Measurements from ENCODE around the gene SMIM1.
"Not testable (repeated sequence)": the region's sequence is repeated elsewhere in the genome, so short reads cannot be mapped to it uniquely, and the experiment has no call there.

SMIM1 gene

DNA sequence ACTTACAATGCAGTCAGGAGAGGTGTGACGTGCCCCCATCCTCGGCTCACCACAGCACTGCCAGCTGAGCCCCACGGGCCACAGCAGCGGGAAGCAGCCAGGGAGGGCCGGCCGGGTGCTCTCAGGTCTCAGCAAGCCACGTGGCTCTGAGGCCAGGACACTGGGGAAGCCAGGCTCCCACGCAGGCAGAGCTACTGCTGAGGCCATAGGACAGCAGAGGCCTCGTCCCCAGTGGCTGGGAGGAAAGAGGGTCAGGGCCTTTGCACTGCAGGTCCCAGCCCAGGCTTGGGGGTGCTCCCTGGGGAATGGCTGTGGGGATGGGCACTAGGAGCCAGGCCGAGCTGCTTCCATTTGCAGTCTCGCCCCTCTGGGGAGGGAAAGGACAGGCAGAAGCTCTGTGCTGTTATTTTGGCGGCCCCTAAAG lies 18.0 kb downstream of the SMIM1 start:
- no peak overlapping the region for H3K4me3 ChIP-seq (ENCODE audit: low read depth, low read length)
- in situ Hi-C loops (cut with HindIII; ENCODE audit: low sequenced_read_pairs), result no loop called here
- DNase-seq (ENCODE audit: low read depth), result no peak
- TF ChIP-seq, protein P1, sequence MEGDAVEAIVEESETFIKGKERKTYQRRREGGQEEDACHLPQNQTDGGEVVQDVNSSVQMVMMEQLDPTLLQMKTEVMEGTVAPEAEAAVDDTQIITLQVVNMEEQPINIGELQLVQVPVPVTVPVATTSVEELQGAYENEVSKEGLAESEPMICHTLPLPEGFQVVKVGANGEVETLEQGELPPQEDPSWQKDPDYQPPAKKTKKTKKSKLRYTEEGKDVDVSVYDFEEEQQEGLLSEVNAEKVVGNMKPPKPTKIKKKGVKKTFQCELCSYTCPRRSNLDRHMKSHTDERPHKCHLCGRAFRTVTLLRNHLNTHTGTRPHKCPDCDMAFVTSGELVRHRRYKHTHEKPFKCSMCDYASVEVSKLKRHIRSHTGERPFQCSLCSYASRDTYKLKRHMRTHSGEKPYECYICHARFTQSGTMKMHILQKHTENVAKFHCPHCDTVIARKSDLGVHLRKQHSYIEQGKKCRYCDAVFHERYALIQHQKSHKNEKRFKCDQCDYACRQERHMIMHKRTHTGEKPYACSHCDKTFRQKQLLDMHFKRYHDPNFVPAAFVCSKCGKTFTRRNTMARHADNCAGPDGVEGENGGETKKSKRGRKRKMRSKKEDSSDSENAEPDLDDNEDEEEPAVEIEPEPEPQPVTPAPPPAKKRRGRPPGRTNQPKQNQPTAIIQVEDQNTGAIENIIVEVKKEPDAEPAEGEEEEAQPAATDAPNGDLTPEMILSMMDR (IDR thresholded peaks at IDR 0.05; ENCODE audit: low read depth, low read length, missing control alignments), result no peak

DNA sequence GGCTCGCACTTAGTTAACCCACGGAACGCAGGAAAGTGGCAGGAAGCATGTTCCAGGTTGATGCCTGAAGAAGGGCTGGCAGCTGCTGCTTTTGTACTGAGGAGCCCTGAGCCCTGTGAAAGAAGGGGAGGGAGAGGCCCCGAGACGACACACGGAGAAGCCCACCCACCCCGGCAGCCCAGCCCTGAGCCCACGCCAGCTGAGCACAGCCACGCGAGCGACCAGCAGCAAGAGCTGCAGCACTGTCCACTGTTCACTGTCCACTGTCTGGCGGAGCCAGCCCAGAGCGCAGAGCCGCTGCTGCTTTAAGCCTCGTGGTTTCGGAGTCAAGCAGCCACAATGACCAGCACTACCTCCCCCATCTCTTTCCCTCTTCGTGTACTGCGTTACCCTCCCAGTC lies 18.4 kb downstream of the SMIM1 start:
- in situ Hi-C loops (cut with HindIII; ENCODE audit: low sequenced_read_pairs), result no loop called here
- TF ChIP-seq, protein P1 (IDR thresholded peaks at IDR 0.05; ENCODE audit: low read depth, low read length, missing control alignments), result no peak

DNA sequence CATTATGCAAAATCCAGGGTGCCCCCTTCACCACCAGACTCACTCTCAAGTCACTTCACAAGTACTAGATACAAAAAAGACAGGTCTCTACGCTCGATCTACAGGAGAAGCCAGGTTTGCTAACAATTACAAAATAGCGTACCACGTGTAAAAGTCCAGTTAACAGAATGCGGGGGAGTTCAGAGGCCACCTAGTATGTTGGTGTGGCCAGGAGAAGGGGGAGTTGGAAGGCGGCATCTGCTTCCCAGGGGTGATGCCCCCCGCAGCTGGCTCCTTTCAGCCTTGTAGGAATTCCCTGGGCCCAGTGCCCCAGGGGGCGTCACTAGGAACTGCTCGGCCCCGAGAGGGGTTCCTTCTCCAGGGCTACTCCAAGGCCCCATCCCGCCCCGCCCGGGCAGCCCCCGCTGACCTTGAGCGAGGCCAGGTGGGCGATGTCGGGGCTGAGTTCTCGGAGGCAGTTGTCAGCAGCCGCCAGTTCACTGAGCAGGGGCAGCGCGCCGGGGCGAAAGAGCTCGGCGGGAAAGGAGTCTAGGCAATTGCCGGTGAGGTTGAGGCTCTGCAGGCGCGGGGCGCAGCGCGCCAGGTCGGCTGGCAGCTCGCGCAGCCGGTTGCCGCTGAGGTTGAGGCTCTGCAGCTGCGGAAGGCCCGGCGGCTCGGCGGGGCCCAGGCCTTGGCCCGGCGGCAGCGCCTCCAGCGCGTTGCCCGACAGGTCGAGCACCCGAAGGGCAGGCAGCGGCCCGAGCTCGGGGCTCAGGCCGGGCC lies 23.1 kb downstream of the SMIM1 start:
- in situ Hi-C loops (cut with HindIII; ENCODE audit: low sequenced_read_pairs), result no loop called here
- H3K4me3 ChIP-seq (ENCODE audit: low read depth, low read length), result peak overlapping the region; percentile 73
- TF ChIP-seq, protein P1 (IDR thresholded peaks at IDR 0.05; ENCODE audit: low read depth, low read length, missing control alignments), result no peak
- DNase-seq (ENCODE audit: low read depth), result no peak

More for the DNA sequence above, 18.4 kb downstream of the SMIM1 start:
- DNase-seq (ENCODE audit: low read depth), result no peak
- no peak overlapping the region for H3K4me3 ChIP-seq (ENCODE audit: low read depth, low read length)

DNA sequence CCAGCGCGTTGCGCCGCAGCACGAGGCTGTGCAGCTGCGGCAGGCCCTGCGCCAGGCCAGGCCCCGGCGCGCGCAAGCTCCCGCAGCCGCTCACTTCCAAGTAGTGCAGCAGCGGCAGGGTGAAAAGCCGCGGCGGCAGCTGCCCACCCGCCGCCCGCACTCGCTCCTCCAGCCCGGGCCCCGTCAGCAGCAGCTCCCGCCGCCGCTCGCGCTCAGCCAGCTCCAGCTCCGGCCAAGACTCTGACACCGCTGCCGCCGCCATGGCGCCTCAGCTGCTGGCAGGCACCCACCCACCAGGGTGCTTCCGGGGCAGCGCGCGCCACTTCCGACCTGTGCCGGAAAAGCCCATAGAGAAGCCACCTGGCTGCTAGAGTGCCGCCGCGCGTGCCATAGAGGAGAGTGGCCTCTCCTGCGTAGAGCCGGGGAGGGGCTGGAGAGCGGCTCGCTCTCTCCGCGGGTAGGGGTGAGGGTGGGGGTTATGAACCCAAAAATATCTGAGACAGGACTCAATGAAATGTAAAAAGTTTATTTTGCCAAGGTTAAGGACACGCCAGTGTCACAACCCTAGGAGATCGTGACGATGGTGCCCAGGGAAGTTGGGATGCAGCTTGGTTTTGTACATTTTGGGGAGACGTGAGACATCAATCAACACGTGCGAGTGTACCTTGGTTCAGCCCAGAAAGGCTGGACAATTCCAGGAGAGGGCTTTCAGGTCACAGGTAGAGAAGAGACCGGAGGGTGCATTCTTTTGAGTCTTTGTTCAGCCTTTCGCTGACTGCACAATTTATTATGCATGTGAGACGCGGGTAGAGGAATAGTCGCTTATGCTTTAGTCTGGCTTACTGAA lies 23.9 kb downstream of the SMIM1 start, which contains the start of gene LRRC47:
LRRC47 (minus strand) TSS at position 284 of the 847 bp plus-strand sequence; CDS start at position 262, 22 bp downstream.
- in situ Hi-C loops (cut with HindIII; ENCODE audit: low sequenced_read_pairs), result no loop called here
- peak within 1 kb of the TSS; percentile 73 for H3K4me3 ChIP-seq (ENCODE audit: low read depth, low read length)
- TF ChIP-seq, protein P1 (IDR thresholded peaks at IDR 0.05; ENCODE audit: low read depth, low read length, missing control alignments), result no peak
- DNase-seq (ENCODE audit: low read depth), result peak; percentile 71

DNA sequence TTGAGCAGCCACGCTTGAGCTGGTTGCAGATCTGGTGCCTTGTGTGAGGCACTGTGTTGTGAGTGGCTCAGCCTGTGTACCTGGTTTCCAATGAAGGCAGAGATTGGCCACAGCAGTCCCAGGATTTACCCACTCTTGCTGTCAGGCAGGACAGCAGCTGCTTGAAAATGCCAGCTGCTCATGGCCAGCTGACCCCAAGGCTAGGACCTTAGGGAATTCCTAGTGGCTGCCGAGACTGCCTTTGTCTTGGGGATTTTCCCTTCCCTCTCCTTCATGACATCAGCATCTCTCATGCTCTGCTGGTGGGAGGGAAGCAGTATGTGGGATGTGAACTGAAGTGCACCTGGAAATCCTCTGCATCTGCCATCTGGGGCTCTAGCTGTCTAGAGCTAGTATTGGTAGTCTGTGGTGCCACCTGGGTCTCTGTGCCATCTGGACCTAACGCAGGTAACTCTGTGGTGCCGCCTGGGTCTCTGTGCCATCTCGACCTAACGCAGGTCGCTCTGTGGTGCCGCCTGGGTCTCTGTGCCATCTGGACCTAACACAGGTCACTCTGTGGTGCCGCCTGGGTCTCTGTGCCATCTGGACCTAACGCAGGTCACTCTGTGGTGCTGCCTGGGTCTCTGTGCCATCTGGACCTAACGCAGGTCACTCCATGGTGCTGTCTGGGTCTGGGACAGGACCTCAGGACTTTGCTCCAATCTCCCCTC lies 27.6 kb downstream of the SMIM1 start:
- in situ Hi-C loops (cut with HindIII; ENCODE audit: low sequenced_read_pairs), result no loop called here
- TF ChIP-seq, protein P1 (IDR thresholded peaks at IDR 0.05; ENCODE audit: low read depth, low read length, missing control alignments), result no peak
- no peak overlapping the region for H3K4me3 ChIP-seq (ENCODE audit: low read depth, low read length)
- DNase-seq (ENCODE audit: low read depth), result no peak

DNA sequence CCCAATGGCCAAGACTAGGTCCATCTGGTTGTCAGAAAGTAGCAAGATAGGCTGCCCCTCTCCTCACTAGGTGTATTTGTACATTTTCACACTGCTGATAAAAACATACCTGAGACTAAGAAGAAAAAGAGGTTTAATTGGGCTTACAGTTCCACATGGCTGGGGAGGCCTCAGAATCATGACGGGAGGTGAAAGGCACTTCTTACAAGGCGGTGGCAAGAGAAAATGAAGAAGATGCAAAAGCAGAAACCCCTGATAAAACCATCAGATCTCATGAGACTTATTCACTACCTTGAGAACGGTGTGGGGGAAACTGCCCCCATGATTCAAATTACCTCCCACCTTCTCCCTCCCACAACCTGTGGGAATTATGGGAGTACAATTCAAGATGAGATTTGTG lies 28.2 kb downstream of the SMIM1 start:
- H3K4me3 ChIP-seq (ENCODE audit: low read depth, low read length); DNase-seq (ENCODE audit: low read depth); in situ Hi-C loops (cut with HindIII; ENCODE audit: low sequenced_read_pairs): not testable (repeated sequence)
